ENCODE data around the gene C1QL2.

Gene C1QL2

DNA sequence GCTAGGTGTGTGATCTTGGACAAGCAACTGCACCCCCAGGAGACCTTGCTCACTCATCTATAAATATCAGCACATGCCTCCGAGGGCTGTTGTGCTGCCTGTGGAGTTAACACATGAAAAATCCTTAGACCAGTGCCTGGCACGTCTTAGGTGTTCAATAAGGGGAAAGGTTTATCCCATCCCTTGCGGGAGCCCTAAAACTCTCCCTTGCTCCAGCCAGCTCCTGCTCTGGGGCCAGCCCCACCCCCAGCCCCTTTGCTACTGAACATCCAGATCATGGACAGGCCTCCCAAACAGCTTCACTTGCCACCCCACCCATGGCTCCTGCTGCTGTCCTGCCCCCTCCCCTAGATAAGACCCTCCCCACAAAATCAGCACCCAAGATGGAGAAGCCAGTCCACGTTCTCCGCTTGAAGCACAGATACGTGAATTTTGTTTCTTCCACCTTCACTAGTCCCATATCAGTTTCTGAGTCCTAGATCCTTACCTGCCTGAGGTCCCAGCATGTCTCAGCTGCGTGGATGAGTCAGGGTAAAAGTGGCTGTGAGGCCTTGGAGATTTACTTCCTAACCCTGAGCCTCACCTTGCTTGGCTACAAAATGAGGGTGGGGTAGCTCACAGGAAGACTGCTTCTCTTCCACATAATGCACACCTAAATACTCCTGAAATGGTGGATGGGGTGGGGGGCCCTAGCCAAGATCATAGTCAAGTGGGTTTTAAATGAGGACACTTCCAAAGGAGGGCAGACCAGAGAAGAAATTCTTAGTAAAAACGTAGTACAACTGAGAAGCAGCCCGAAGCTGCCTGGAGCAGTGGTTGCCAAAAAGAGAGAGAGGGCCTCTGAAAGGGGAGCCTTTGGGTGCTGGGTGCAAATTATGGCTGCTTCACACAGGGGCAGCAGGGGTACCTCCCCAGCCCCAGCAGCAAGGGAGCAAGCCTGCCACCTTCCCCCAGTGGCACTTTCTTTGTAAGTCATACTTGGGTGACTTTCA, 40.4 kb downstream of the C1QL2 start:
- no peaks in the 10 kb centered on the region for H3K36me3 ChIP-seq (ENCODE audit: insufficient read depth, low read length)

DNA sequence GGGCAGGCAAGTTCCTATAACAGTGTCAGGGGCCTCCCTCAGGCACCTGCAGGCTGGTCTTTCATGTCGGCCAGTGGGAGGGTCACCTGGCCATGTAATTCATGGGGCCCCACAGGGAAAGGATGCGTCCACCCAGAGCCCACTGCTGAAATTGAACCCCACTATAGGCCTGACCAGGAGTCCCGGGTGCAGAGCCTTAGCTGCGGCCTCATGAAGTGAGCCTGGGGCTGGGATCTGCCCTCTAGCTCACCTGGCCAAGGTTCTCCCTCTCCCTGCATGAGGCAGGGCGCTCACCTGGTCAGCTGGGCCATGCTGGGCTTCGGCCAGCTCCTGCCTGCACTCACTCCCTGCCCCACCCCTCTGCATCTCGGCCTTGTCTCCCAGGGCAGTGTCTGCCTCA, 41.1 kb downstream of the C1QL2 start:
- Histone ChIP-seq H3K27me3 (ENCODE audit: insufficient read depth, low read length) (peaks cover 92% of the 10 kb centered on the region), H3K4me3 (ENCODE audit: low read depth, low read length) (no peak overlapping the region), H3K79me2 (ENCODE audit: control insufficient read depth, insufficient read depth, low read length, unreplicated experiment) (no peaks in the 10 kb centered on the region), H3K4me1 (ENCODE audit: control insufficient read depth, insufficient read depth, low read length, unreplicated experiment) (no peaks in the 10 kb centered on the region), H2AFZ (ENCODE audit: low read length, unreplicated experiment) (no peak overlapping the region), H3K27ac (ENCODE audit: low read depth, low read length) (no peak overlapping the region), H3K36me3 (ENCODE audit: insufficient read depth, low read length) (no peaks in the 10 kb centered on the region)

More for the DNA sequence above, 40.4 kb downstream of the C1QL2 start:
- Histone ChIP-seq H3K27me3 (ENCODE audit: insufficient read depth, low read length) (peaks cover 92% of the 10 kb centered on the region), H3K27ac (ENCODE audit: low read depth, low read length) (no peak overlapping the region), H2AFZ (ENCODE audit: low read length, unreplicated experiment) (no peak overlapping the region), H3K79me2 (ENCODE audit: control insufficient read depth, insufficient read depth, low read length, unreplicated experiment) (no peaks in the 10 kb centered on the region), H3K4me3 (ENCODE audit: low read depth, low read length) (no peak overlapping the region), H3K4me1 (ENCODE audit: control insufficient read depth, insufficient read depth, low read length, unreplicated experiment) (no peaks in the 10 kb centered on the region)

DNA sequence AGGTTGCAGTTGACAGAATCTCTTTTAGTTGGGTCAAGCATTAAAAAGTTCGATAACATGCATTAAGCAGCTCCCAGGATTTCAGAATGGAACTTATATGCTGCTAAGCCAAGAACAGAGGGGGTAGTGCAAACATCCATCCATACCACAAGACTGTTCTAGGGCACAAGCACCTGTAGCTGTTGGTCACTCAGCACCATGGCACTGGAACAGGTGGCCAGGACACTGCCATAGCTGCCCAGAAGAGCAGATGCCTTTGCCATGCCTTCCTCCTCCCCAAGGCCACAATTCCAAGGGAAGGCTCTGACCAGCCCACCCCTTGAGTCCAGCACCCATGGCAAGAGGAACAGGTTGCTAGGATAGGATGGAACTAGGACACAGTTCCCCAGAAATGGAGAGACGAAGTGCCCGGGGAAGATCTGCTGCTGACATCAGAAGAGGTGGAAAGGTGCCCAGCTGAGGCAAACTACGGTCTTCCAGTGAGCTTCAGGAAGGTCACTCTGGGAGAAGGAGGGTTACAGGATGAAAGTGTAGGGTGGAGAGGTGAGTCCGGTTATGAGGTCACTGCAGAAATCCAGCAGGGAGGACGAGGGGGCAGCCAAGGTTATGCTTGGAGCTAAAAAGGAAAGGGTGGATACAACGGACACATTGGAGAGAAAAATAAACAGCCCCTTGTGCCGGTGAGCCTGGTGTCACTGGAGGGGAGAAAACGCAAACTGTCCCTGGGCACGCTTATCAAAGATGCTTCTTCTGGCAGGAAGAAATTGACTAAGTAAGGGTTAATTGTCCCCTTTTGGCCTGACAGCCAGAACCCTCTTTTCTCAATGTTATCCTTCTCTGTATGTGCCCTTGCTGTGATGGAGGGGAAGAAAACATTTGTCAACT, 41.9 kb downstream of the C1QL2 start:
- H3K36me3 ChIP-seq (ENCODE audit: insufficient read depth, low read length), result no peaks in the 10 kb centered on the region

DNA sequence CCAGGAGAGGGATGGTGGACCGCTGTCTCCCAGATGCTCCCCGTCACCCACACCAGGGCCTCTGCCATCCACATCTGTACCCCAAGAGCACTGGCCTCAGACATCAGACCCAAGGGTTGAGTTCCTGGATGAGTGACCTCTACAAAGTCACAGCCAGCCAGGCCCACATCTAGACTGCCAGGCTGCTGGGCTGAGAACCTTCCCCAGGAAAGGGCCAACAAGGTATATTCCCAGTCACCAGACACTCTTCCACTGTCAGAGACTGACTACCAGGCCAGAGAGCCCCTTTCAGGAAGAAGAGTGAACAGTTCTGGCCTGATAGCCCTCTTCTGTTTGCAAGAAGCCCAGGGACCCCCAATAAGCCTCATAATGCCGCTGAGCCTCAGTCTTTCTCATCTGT, 44.3 kb downstream of the C1QL2 start:
- Histone ChIP-seq H3K27ac (ENCODE audit: low read depth, low read length) (no peak overlapping the region), H3K4me1 (ENCODE audit: control insufficient read depth, insufficient read depth, low read length, unreplicated experiment) (no peaks in the 10 kb centered on the region)

More for the DNA sequence above, 41.9 kb downstream of the C1QL2 start:
- Histone ChIP-seq H2AFZ (ENCODE audit: low read length, unreplicated experiment) (no peak overlapping the region), H3K79me2 (ENCODE audit: control insufficient read depth, insufficient read depth, low read length, unreplicated experiment) (no peaks in the 10 kb centered on the region), H3K4me3 (ENCODE audit: low read depth, low read length) (no peak overlapping the region), H3K4me1 (ENCODE audit: control insufficient read depth, insufficient read depth, low read length, unreplicated experiment) (no peaks in the 10 kb centered on the region), H3K27ac (ENCODE audit: low read depth, low read length) (no peak overlapping the region), H3K27me3 (ENCODE audit: insufficient read depth, low read length) (peaks cover 96% of the 10 kb centered on the region)

DNA sequence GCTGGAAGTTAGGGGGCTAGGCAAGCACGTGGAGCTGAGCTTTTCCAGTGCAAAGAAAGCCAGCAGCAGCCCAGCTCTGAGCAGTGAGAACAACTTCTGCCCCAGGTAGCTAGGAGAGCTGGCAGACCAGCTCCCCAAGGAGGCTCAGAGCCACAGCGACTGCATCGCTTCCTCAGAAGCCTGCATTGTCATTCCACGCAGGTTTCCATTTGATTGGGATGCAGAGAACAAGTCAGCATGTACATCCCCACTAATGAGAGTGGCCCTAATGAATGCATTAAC, 45.1 kb downstream of the C1QL2 start:
- H3K36me3 ChIP-seq (ENCODE audit: insufficient read depth, low read length), result no peaks in the 10 kb centered on the region
- H3K4me3 ChIP-seq (ENCODE audit: low read depth, low read length), result no peak overlapping the region
- no peaks in the 10 kb centered on the region for H3K4me1 ChIP-seq (ENCODE audit: control insufficient read depth, insufficient read depth, low read length, unreplicated experiment)
- H3K79me2 ChIP-seq (ENCODE audit: control insufficient read depth, insufficient read depth, low read length, unreplicated experiment), result no peaks in the 10 kb centered on the region
- no peak overlapping the region for H3K27ac ChIP-seq (ENCODE audit: low read depth, low read length)
- H2AFZ ChIP-seq (ENCODE audit: low read length, unreplicated experiment), result no peak overlapping the region
- H3K27me3 ChIP-seq (ENCODE audit: insufficient read depth, low read length), result peaks cover 86% of the 10 kb centered on the region

More for the DNA sequence above, 44.3 kb downstream of the C1QL2 start:
- Histone ChIP-seq H3K36me3 (ENCODE audit: insufficient read depth, low read length) (no peaks in the 10 kb centered on the region), H3K79me2 (ENCODE audit: control insufficient read depth, insufficient read depth, low read length, unreplicated experiment) (no peaks in the 10 kb centered on the region), H3K4me3 (ENCODE audit: low read depth, low read length) (no peak overlapping the region), H2AFZ (ENCODE audit: low read length, unreplicated experiment) (no peak overlapping the region), H3K27me3 (ENCODE audit: insufficient read depth, low read length) (peaks cover 87% of the 10 kb centered on the region)

DNA sequence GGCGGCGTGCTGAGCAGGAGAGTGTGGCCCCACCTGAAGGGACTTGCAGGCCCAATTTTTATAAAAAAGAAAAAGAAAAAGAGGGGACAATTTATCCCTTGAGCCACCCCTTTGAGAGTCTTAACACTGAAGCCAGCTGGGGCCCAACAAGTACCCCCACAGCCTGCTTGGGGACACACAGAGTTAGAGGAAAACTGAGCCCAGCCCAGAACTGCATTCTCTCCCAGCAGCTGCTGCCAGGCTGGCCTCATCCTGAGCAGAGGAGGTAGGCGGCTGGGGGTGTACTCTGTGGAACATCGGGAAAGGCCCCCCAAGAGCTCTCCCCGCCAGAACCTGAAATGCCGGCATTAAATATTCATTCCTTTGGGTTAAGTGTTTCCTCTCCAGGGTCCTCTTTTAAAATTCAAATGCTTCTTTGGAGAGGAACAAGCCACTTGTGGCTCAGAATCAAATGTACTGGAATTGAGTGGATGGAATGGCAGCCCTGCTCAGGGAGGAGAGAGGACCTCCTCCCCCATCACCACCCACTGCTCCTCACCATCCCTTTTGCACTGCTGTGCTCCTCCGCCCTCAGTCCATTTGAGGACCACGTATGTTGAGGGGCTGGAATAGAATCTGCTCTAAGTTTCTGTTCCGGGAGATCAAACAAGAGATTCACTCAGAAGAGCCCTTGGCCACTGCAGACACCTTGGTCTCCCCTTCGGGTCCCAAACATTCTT, 45.6 kb downstream of the C1QL2 start:
- Histone ChIP-seq H3K4me1 (ENCODE audit: control insufficient read depth, insufficient read depth, low read length, unreplicated experiment) (no peaks in the 10 kb centered on the region), H3K27me3 (ENCODE audit: insufficient read depth, low read length) (peaks cover 81% of the 10 kb centered on the region), H3K36me3 (ENCODE audit: insufficient read depth, low read length) (no peaks in the 10 kb centered on the region), H3K79me2 (ENCODE audit: control insufficient read depth, insufficient read depth, low read length, unreplicated experiment) (no peaks in the 10 kb centered on the region), H3K27ac (ENCODE audit: low read depth, low read length) (no peak overlapping the region), H3K4me3 (ENCODE audit: low read depth, low read length) (no peak overlapping the region), H2AFZ (ENCODE audit: low read length, unreplicated experiment) (no peak overlapping the region)

DNA sequence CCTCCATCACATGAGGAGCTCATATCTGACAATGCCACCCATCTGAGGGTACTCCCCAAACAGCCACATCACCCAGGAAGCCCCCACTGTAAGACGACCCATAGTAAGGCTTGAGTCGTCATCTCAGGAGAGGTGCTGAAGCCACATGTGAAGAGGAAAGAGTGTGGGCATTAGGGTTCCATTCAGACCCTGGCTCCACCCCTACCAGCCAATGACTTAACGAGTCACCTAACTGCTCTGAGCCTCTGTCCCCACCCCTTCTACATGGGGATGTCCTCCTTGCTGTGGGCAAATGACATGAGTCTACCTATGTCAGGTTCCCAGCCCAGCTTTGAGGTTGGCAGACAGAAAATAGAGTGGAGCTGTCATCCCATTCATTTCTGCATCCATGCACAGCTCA, 46.3 kb downstream of the C1QL2 start:
- Histone ChIP-seq H3K36me3 (ENCODE audit: insufficient read depth, low read length) (no peaks in the 10 kb centered on the region), H3K4me3 (ENCODE audit: low read depth, low read length) (no peak overlapping the region), H2AFZ (ENCODE audit: low read length, unreplicated experiment) (no peak overlapping the region), H3K27ac (ENCODE audit: low read depth, low read length) (no peak overlapping the region), H3K79me2 (ENCODE audit: control insufficient read depth, insufficient read depth, low read length, unreplicated experiment) (no peaks in the 10 kb centered on the region), H3K4me1 (ENCODE audit: control insufficient read depth, insufficient read depth, low read length, unreplicated experiment) (no peaks in the 10 kb centered on the region), H3K27me3 (ENCODE audit: insufficient read depth, low read length) (peaks cover 77% of the 10 kb centered on the region)

DNA sequence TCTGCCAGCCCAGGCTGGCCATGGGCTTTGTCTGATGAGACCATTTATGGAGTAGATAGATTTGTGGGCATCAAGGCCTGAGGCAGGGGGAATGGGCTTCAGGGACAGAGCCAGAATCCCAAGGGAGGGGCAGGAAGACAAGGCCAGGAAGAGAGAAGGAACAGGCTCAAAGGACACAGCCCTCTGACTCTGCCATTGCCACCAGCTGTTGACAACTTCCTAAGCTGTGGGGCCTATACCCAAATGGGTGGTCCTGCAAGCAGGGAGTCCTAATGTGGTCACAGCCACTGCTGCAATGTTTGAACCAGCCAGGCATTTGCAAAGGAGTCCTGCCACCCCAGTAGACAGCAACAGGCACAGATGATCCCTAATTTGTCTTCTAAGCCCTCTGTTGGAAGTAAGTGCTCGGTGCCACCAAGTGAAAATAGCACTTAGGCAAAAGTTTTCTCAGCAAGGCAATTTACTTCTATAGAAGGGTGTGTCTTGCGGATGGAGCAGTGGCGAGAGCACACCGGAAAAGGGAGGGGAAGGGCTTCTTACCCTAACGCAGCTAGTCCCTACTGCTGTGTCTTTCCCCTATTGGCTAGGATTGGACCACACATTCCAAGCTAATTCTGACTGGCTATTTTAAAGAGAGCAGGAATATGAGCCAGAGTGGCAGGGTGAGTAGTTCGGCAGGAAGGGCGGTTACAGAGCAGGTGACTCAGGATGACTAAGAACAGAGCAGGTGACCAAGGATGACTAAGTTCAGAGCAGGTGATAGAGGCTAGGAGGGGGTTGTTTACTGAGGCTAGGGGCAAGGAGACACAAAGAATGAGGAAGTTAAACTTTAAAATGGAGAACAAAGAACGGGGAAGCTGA, 47.2 kb downstream of the C1QL2 start:
- Histone ChIP-seq H3K4me3 (ENCODE audit: low read depth, low read length) (no peak overlapping the region), H3K79me2 (ENCODE audit: control insufficient read depth, insufficient read depth, low read length, unreplicated experiment) (no peaks in the 10 kb centered on the region), H3K27me3 (ENCODE audit: insufficient read depth, low read length) (peaks cover 68% of the 10 kb centered on the region), H2AFZ (ENCODE audit: low read length, unreplicated experiment) (no peak overlapping the region), H3K4me1 (ENCODE audit: control insufficient read depth, insufficient read depth, low read length, unreplicated experiment) (no peaks in the 10 kb centered on the region), H3K36me3 (ENCODE audit: insufficient read depth, low read length) (no peaks in the 10 kb centered on the region), H3K27ac (ENCODE audit: low read depth, low read length) (no peak overlapping the region)

DNA sequence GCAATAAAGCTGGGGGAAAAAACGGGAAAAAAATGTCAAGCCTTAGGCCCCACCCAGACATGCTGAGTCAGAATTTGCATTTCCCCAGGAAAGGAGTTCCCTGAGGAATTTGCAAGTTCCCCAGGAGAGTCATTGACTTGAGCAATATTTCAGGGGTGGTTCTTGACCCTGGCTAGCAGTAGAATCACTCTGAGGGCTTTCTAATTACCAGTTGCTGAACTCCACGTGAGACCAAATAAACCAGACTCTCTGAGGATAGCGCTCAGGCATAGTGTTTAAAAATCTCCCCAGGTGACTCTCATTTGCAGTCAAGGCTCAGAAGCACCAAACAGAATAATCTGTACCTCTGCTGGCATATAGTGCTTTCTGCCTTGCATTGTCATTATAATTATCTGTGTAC, 48.7 kb downstream of the C1QL2 start:
- Histone ChIP-seq H3K36me3 (ENCODE audit: insufficient read depth, low read length) (no peaks in the 10 kb centered on the region), H2AFZ (ENCODE audit: low read length, unreplicated experiment) (no peak overlapping the region), H3K4me3 (ENCODE audit: low read depth, low read length) (no peak overlapping the region), H3K27ac (ENCODE audit: low read depth, low read length) (no peak overlapping the region), H3K27me3 (ENCODE audit: insufficient read depth, low read length) (peaks cover 66% of the 10 kb centered on the region), H3K4me1 (ENCODE audit: control insufficient read depth, insufficient read depth, low read length, unreplicated experiment) (no peaks in the 10 kb centered on the region), H3K79me2 (ENCODE audit: control insufficient read depth, insufficient read depth, low read length, unreplicated experiment) (no peaks in the 10 kb centered on the region)

DNA sequence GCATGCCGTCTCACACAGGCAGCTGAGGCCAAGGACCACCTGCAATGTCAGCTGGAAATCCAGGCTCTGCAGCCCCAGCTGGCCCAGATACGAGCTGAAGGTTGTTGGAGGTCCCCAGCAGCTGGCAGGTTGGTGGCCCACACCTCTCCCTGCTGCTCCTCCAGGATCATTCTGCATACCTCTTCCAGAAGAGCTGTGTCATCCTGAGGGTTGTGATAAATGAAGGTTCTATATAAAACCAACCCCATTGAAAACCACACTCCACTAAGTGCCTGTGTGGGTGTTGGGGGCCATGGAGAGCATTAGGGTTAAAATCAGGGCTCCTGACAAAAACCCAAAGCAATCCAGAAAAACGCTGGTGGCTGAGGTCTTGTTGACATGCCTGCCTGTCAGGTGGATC, 50.4 kb downstream of the C1QL2 start:
- Histone ChIP-seq H2AFZ (ENCODE audit: low read length, unreplicated experiment) (no peak overlapping the region), H3K4me3 (ENCODE audit: low read depth, low read length) (no peak overlapping the region), H3K36me3 (ENCODE audit: insufficient read depth, low read length) (no peaks in the 10 kb centered on the region), H3K79me2 (ENCODE audit: control insufficient read depth, insufficient read depth, low read length, unreplicated experiment) (no peaks in the 10 kb centered on the region), H3K27ac (ENCODE audit: low read depth, low read length) (no peak overlapping the region), H3K4me1 (ENCODE audit: control insufficient read depth, insufficient read depth, low read length, unreplicated experiment) (no peaks in the 10 kb centered on the region), H3K27me3 (ENCODE audit: insufficient read depth, low read length) (peaks cover 55% of the 10 kb centered on the region)
